ENCODE results near the gene ITPRIPL2. TPM values are rescaled to one million over a fixed set of nuclear protein-coding genes. Genes with fewer than 3 reads are reported as not detected.

Gene ITPRIPL2
- total and polyA plus RNA-seq, 2 of the 13 experiments (the other 11 are each of a cell fraction or from before 2014, with no cell fraction given): 5.9 to 12.6 TPM

DNA sequence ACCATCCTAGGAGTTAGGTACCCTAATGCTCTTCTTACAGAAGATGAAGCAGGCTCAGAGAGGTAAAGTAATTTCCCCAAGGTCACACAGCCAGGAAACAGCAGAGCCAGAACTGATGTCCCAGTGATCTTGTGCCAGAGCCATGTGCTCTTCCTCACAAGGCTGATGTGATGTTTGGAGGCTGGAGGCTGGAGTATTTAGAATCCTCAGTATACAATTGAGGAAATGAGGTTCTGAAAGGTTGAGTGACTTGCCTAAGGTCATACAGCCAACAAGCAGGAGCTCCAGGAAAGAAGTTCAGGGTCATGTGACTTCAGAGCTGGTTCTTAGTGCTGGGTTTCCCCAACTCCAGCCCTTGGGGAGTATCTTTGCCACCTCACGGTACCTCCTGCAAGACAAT lies 18.5 kb downstream of the ITPRIPL2 start:
- TF ChIP-seq IKZF1 (IDR thresholded peaks at IDR 0.05): no peak
- TF ChIP-seq SALL1 (CRISPR knock-in tag; IDR thresholded peaks at IDR 0.05): no peak
- no peak for TF ChIP-seq ZFX (CRISPR knock-in tag; IDR thresholded peaks at IDR 0.05; ENCODE audit: low read depth)
- TF ChIP-seq ZNF790 (CRISPR knock-in tag; IDR thresholded peaks at IDR 0.05; ENCODE audit: borderline replicate concordance): 0 out of 2 replicates have a peak, but pooled peaks have one; percentile 15
- no peak for TF ChIP-seq MTF1 (CRISPR knock-in tag; IDR thresholded peaks at IDR 0.05)
- TF ChIP-seq ZNF768 (CRISPR knock-in tag; IDR thresholded peaks at IDR 0.05): peak; percentile 80; the same call in 1 of the 2 replicates
- TF ChIP-seq YEATS4 (CRISPR knock-in tag; IDR thresholded peaks at IDR 0.05; ENCODE audit: borderline replicate concordance): no peak
- TF ChIP-seq KDM1A (CRISPR knock-in tag; IDR thresholded peaks at IDR 0.05): peak; percentile 35; the same call in 1 of the 2 replicates
- TF ChIP-seq ZMYM2 (CRISPR knock-in tag; IDR thresholded peaks at IDR 0.05): no peak
- TF ChIP-seq ZNF850 (CRISPR knock-in tag; conservative IDR thresholded peaks at IDR 0.05): no peak
- TF ChIP-seq, protein P1, sequence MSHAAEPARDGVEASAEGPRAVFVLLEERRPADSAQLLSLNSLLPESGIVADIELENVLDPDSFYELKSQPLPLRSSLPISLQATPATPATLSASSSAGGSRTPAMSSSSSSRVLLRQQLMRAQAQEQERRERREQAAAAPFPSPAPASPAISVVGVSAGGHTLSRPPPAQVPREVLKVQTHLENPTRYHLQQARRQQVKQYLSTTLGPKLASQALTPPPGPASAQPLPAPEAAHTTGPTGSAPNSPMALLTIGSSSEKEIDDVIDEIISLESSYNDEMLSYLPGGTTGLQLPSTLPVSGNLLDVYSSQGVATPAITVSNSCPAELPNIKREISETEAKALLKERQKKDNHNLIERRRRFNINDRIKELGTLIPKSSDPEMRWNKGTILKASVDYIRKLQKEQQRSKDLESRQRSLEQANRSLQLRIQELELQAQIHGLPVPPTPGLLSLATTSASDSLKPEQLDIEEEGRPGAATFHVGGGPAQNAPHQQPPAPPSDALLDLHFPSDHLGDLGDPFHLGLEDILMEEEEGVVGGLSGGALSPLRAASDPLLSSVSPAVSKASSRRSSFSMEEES (CRISPR knock-in tag; IDR thresholded peaks at IDR 0.05): no peak
- no peak for TF ChIP-seq GABPB1 (CRISPR knock-in tag; IDR thresholded peaks at IDR 0.05)
- 0 out of 2 replicates have a peak, but pooled peaks have one; percentile 42 for TF ChIP-seq ZNF253 (CRISPR knock-in tag; IDR thresholded peaks at IDR 0.05; ENCODE audit: borderline replicate concordance)
- TF ChIP-seq MIER3 (CRISPR knock-in tag; IDR thresholded peaks at IDR 0.05; ENCODE audit: borderline replicate concordance): no peak
- no peaks in the 10 kb centered on the region for H3K9me3 ChIP-seq (ENCODE audit: low read length)
- ChIA-PET POLR2A (interaction anchor here (2.0 kb wide), 1 partner anchor 10 kb away, joined by 5 read pairs; no protein-coding TSS in a partner anchor), CTCF (ENCODE audit: low intra/inter-chr PET ratio, low total read pairs) (no interaction called here)
- H3K4me3 ChIP-seq (replicated peaks in 1 of 3; ENCODE audit: insufficient read depth in 1 of 3, low read depth in 2 of 3, low read length in 3 of 3): no peak overlapping the region
- H3K79me2 ChIP-seq (ENCODE audit: insufficient read depth, low read length): no peaks in the 10 kb centered on the region
- no peak overlapping the region for H3K4me2 ChIP-seq (ENCODE audit: low read depth, low read length)
- intact Hi-C loops (cut with micrococcal nuclease; ENCODE audit: unreplicated experiment): no loop called here
- WGBS (ENCODE audit: low lambda C conversion rate): 58% methylated on average over 1 of the region's 1 CpG
- in situ Hi-C loops (cut with HindIII; ENCODE audit: extremely low pct_ligation_motif_present, low pct_unique_long_range_greater_than_20kb): no loop called here
- FAIRE-seq: no peak
- H3K27me3 ChIP-seq (ENCODE audit: control insufficient read depth in 1 of 2, insufficient read depth in 2 of 2, low read length in 2 of 2): peaks cover 0 to 16% of the 10 kb centered on the region in 2 experiments; a peak in 3 of 5 replicates
- no peak for ATAC-seq
- no peak overlapping the region for H3K27ac ChIP-seq (ENCODE audit: extremely low read length, insufficient read depth, low read length)
- no peaks in the 10 kb centered on the region for H4K20me1 ChIP-seq (ENCODE audit: insufficient read depth, low read length)
- H3K9ac ChIP-seq (ENCODE audit: insufficient read depth, low read depth, low read length): no peak overlapping the region
- no peak for DNase-seq (ENCODE audit: low spot score)
- BruUV-seq (replicated peaks): no TSS peak
- H2AFZ ChIP-seq (ENCODE audit: low read length): no peak overlapping the region
- no peaks in the 10 kb centered on the region for H3K36me3 ChIP-seq (replicated peaks in 1 of 2; ENCODE audit: control insufficient read depth in 1 of 2, insufficient read depth in 2 of 2, low read length in 2 of 2)
- H3K4me1 ChIP-seq (ENCODE audit: insufficient read depth, low read length): peaks cover 34% of the 10 kb centered on the region

Data from HepG2 (cell line).